Measurements from ENCODE around the gene C3.
A peak's percentile ranks its signal among the peaks of the same experiment; 100 is the strongest.

- peak in 4 of 6 experiments; percentile 28 to 54 (median 51) for TF ChIP-seq CTCF (IDR thresholded peaks at IDR 0.05)
- no peak for TF ChIP-seq POLR2A (IDR thresholded peaks at IDR 0.05)
Observed at GRCh38 chr19:6769006-6769619, 48.7 kb upstream of the C3 start.

Data from Peyer's patch (tissue), 4 donors.